Spinal cord (tissue), 10 donors: Measurements from ENCODE around the gene PEPD. TPM values are rescaled to one million over a fixed set of nuclear protein-coding genes. Genes with fewer than 3 reads are reported as not detected.

Experiments used
- DNase-seq, 6 donors: peaks; one replicate each; pipeline versions ENCODE4 v3.0.0 to v3.0.0-alpha.2; 2013 to 2015; ENCODE audit warnings: low spot score in 6 of 6, low read depth in 4 of 6
- H3K27ac ChIP-seq: one replicate; pipeline ENCODE4 v1.5.1; 2013; ENCODE audit warnings: low read depth, low read length, control low read depth
- H3K27me3 ChIP-seq: one replicate; pipeline ENCODE4 v1.6.1; 2013; ENCODE audit warnings: low read length; ENCODE audit not compliant: control insufficient read depth, insufficient read depth
- H3K36me3 ChIP-seq: one replicate; pipeline ENCODE4 v1.6.1; 2013; ENCODE audit warnings: low read length; ENCODE audit not compliant: control insufficient read depth, insufficient read depth
- H3K4me1 ChIP-seq: one replicate; pipeline ENCODE4 v1.6.1; 2013; ENCODE audit warnings: low read length; ENCODE audit not compliant: control insufficient read depth, insufficient read depth
- H3K4me3 ChIP-seq: one replicate; pipeline ENCODE4 v1.5.1; 2013; ENCODE audit warnings: low read depth, low read length, control low read depth
- H3K9me3 ChIP-seq: one replicate; pipeline ENCODE4 v1.6.1; 2013; ENCODE audit warnings: low read length; ENCODE audit not compliant: control insufficient read depth, insufficient read depth
- WGBS: methylation state at CpG from one replicate; pipeline ENCODE4 v1.1.5; 2013; ENCODE audit warnings: missing lambda C conversion rate; ENCODE audit not compliant: insufficient coverage; 5-methylcytosine and 5-hydroxymethylcytosine counted together
- polyA plus RNA-seq, 2 donors: library from polyadenylated mRNA; unstranded; fragments of 120-200 nt; gene quantifications; one replicate each; pipeline ENCODE4 v1.2.1, GENCODE V29; 2013; ENCODE audit not compliant: insufficient read length in 2 of 2
- total RNA-seq, 2 donors: library from RNA; depleted of rRNA in 1 of 2; stranded (reverse); fragments of 120-200 nt in 1 of 2; fragments of >200 nt in 1 of 2; gene quantifications; one replicate each; pipeline versions ENCODE4 v1.2.3 to v1.2.4, GENCODE V29; 2013 to 2014
- donor health status: healthy.

The PEPD gene
- total and polyA plus RNA-seq, 4 donors = 30.0 to 62.6 (median 48.6) TPM

- DNase-seq = no peak
- Histone ChIP-seq H3K9me3 (no peaks in the 10 kb centered on the region), H3K4me1 (peaks cover 14% of the 10 kb centered on the region), H3K27me3 (no peaks in the 10 kb centered on the region), H3K4me3 (no peak overlapping the region), H3K27ac (no peak overlapping the region), H3K36me3 (peaks cover under 1% of the 10 kb centered on the region)
- WGBS = 90% methylated on average over 5 of the region's 8 CpGs
Observed at GRCh38 chr19:33424181-33424580, 97.4 kb downstream of the PEPD start.

GRCh38 chr19:33422369-33423180 lies 99.0 kb downstream of the PEPD start:
- DNase-seq = no peak
- no peaks in the 10 kb centered on the region for H3K9me3 ChIP-seq
- H3K27ac ChIP-seq = no peak overlapping the region
- WGBS = 100% methylated on average over 3 of the region's 3 CpGs
- peaks cover 5% of the 10 kb centered on the region for H3K36me3 ChIP-seq
- peaks cover 25% of the 10 kb centered on the region for H3K4me1 ChIP-seq
- no peak overlapping the region for H3K4me3 ChIP-seq
- H3K27me3 ChIP-seq = no peaks in the 10 kb centered on the region

- 96% methylated on average over 4 of the region's 7 CpGs for WGBS
- Histone ChIP-seq H3K27ac (no peak overlapping the region), H3K4me3 (no peak overlapping the region), H3K9me3 (no peaks in the 10 kb centered on the region), H3K27me3 (no peaks in the 10 kb centered on the region), H3K4me1 (peaks cover 29% of the 10 kb centered on the region), H3K36me3 (peaks cover 5% of the 10 kb centered on the region)
- no peak for DNase-seq
Observed at GRCh38 chr19:33421368-33421767, 100.2 kb downstream of the PEPD start.

- Histone ChIP-seq H3K27ac (no peak overlapping the region), H3K4me1 (peaks cover 35% of the 10 kb centered on the region), H3K27me3 (no peaks in the 10 kb centered on the region), H3K9me3 (no peaks in the 10 kb centered on the region), H3K36me3 (peaks cover 5% of the 10 kb centered on the region), H3K4me3 (no peak overlapping the region)
- DNase-seq = no peak
- WGBS = 80% methylated on average over 9 of the region's 9 CpGs
Observed at GRCh38 chr19:33420821-33421220, 100.8 kb downstream of the PEPD start.

DNA sequence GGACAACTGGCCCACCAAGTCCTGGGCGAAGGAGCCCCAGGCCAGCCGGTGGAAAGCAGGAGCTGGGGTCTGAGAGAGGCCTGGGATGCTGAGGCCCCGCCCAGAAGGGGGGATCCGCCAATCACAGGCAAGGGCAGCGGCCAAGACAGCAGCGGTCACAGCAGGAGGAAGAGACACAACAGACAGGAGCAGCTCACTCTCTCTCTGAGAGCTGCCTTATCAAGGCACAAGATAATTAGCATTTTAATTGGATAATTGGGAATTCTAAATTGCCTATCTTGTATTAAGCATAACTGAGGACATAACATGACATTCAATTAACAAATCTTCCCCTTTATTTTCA lies 101.8 kb downstream of the PEPD start:
- peaks cover 9% of the 10 kb centered on the region for H3K36me3 ChIP-seq
- H3K4me3 ChIP-seq = no peak overlapping the region
- no peak overlapping the region for H3K27ac ChIP-seq
- H3K4me1 ChIP-seq = peaks cover 39% of the 10 kb centered on the region
- no peaks in the 10 kb centered on the region for H3K27me3 ChIP-seq
- no peaks in the 10 kb centered on the region for H3K9me3 ChIP-seq
- 30% methylated on average over 6 of the region's 6 CpGs for WGBS
- peak in 2 of 6 donors; percentile 48 to 95 for DNase-seq

- Histone ChIP-seq H3K4me3 (no peak overlapping the region), H3K36me3 (peaks cover 10% of the 10 kb centered on the region), H3K27me3 (no peaks in the 10 kb centered on the region), H3K9me3 (no peaks in the 10 kb centered on the region), H3K27ac (no peak overlapping the region), H3K4me1 (peaks cover 39% of the 10 kb centered on the region)
- DNase-seq = peak in 1 of 6 donors; percentile 79
- WGBS = 70% methylated on average over 20 of the region's 20 CpGs
Observed at GRCh38 chr19:33418871-33419787, 102.5 kb downstream of the PEPD start.

GRCh38 chr19:33418461-33418860 lies 103.1 kb downstream of the PEPD start:
- Histone ChIP-seq H3K4me3 (no peak overlapping the region), H3K27ac (no peak overlapping the region), H3K9me3 (no peaks in the 10 kb centered on the region), H3K27me3 (no peaks in the 10 kb centered on the region), H3K36me3 (peaks cover 17% of the 10 kb centered on the region), H3K4me1 (peaks cover 44% of the 10 kb centered on the region)
- no peak for DNase-seq
- WGBS = 82% methylated on average over 12 of the region's 12 CpGs

DNA sequence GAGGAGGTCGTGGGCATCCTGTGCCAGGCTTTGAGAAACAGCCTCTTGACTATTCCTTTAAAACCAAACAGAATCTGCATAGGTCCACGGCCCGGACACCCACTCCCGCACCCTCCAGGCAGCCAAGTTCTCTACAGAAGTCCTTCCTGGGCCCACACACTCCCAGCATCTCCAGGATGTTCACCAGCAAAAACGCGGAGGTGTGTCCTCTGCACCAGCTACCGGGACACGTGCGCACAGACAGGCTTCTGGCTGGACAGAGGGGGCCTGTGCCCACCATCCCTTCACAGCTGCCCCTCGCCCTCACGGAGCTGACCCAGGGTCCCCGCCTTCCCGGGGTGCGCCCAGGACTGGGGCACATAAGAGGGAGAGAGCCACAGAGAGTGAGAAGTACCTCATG lies 103.8 kb downstream of the PEPD start:
- Histone ChIP-seq H3K27ac (no peak overlapping the region), H3K9me3 (no peaks in the 10 kb centered on the region), H3K4me3 (no peak overlapping the region), H3K4me1 (peaks cover 49% of the 10 kb centered on the region), H3K27me3 (no peaks in the 10 kb centered on the region), H3K36me3 (peaks cover 24% of the 10 kb centered on the region)
- no peak for DNase-seq
- WGBS = 97% methylated on average over 10 of the region's 14 CpGs

- 28% methylated on average over 22 of the region's 27 CpGs for WGBS
- no peak overlapping the region for H3K4me3 ChIP-seq
- peaks cover 55% of the 10 kb centered on the region for H3K4me1 ChIP-seq
- peaks cover 31% of the 10 kb centered on the region for H3K36me3 ChIP-seq
- H3K9me3 ChIP-seq = no peaks in the 10 kb centered on the region
- no peak overlapping the region for H3K27ac ChIP-seq
- DNase-seq = peak in 2 of 6 donors; percentile 60 to 77
- no peaks in the 10 kb centered on the region for H3K27me3 ChIP-seq
Observed at GRCh38 chr19:33416307-33417215, 105.0 kb downstream of the PEPD start.
